HepG2 (cell line): ENCODE data around the gene HYAL1. TPM values are rescaled to one million over a fixed set of nuclear protein-coding genes. Genes with fewer than 3 reads are reported as not detected.

Experiments
- CBX1 ChIP-seq: IDR thresholded peaks from one replicate; pipeline ENCODE4 v1.6.1; 2016; ENCODE audit warnings: antibody characterized with exemption, low read depth
- CEBPB ChIP-seq: IDR thresholded peaks from 2 replicates; pipeline ENCODE4 v1.6.1; 2011; ENCODE audit warnings: low read depth, low read length, improper control_type of control experiment, borderline replicate concordance
- DR1 ChIP-seq: sonication (generic); formaldehyde crosslinking; IDR thresholded peaks from 2 replicates; pipeline ENCODE4 v1.8.0; 2021; ENCODE audit warnings: mild to moderate bottlenecking, missing genetic modification reagents, inconsistent platforms
- FOXO4 ChIP-seq: sonication (generic); formaldehyde crosslinking; conservative IDR thresholded peaks from 2 replicates; pipeline ENCODE4 v1.8.1; 2023; ENCODE audit warnings: missing genetic modification reagents
- KLF16 ChIP-seq, 2 experiments: sonication (generic) in 1 of 2; formaldehyde crosslinking in 1 of 2; IDR thresholded peaks; 2 replicates each; pipeline versions ENCODE4 v1.6.1 to v1.8.0; 2016 to 2023; ENCODE audit warnings: missing genetic modification reagents in 2 of 2, missing compliant biosample characterization in 1 of 2
- MIER2 ChIP-seq: IDR thresholded peaks from 2 replicates; pipeline ENCODE4 v1.6.1; 2016; ENCODE audit warnings: missing biosample characterization, missing genetic modification reagents
- MLX ChIP-seq: IDR thresholded peaks from 2 replicates; pipeline ENCODE4 v1.6.1; 2016
- PAXIP1 ChIP-seq: sonication (generic); formaldehyde crosslinking; conservative IDR thresholded peaks from 2 replicates; pipeline ENCODE4 v1.4.0; 2020; ENCODE audit warnings: mild to moderate bottlenecking, missing genetic modification reagents, moderate library complexity
- PBX3 ChIP-seq: sonication (generic); formaldehyde crosslinking; IDR thresholded peaks from 2 replicates; pipeline ENCODE4 v1.8.1; 2023; ENCODE audit warnings: missing genetic modification reagents, inconsistent platforms, borderline replicate concordance
- SIX1 ChIP-seq: sonication (generic); formaldehyde crosslinking; IDR thresholded peaks from 2 replicates; pipeline ENCODE4 v1.4.0; 2020; ENCODE audit warnings: missing genetic modification reagents, borderline replicate concordance
- STAT6 ChIP-seq: sonication (generic); formaldehyde crosslinking; IDR thresholded peaks from 2 replicates; pipeline ENCODE4 v1.4.0; 2020; ENCODE audit warnings: missing genetic modification reagents, mild to moderate bottlenecking, borderline replicate concordance
- TCF7L2 ChIP-seq: IDR thresholded peaks from 2 replicates; pipeline ENCODE4 v1.6.1; 2011; ENCODE audit warnings: mild to moderate bottlenecking, low read depth, low read length, moderate library complexity
- TFE3 ChIP-seq: IDR thresholded peaks from 2 replicates; pipeline ENCODE4 v1.6.1; 2016
- ZNF589 ChIP-seq: sonication (generic); formaldehyde crosslinking; conservative IDR thresholded peaks from 2 replicates; pipeline ENCODE4 v1.8.0; 2022; ENCODE audit warnings: mild to moderate bottlenecking, moderate library complexity, missing genetic modification reagents
- ZNF713 ChIP-seq: sonication (generic); formaldehyde crosslinking; IDR thresholded peaks from 2 replicates; pipeline ENCODE4 v1.4.0; 2020; ENCODE audit warnings: mild to moderate bottlenecking, missing genetic modification reagents
- ZSCAN20 ChIP-seq: sonication (generic); formaldehyde crosslinking; IDR thresholded peaks from 2 replicates; pipeline ENCODE4 v1.4.0; 2020; ENCODE audit warnings: missing genetic modification reagents, mild to moderate bottlenecking, borderline replicate concordance
- polyA plus RNA-seq, 8 experiments: library from polyadenylated mRNA; depleted of rRNA in 3 of 8; stranded (reverse) in 7 of 8; unstranded in 1 of 8; fragments of >200 nt; fragmentation: Illumina TruSeq in 4 of 8; extraction: Trizol in 4 of 8; gene quantifications; 2 replicates each; pipeline versions ENCODE4 v1.2.1 to v1.2.3, GENCODE V29; 2011 to 2016; ENCODE audit warnings: low read depth in 4 of 8, missing spikeins in 1 of 8, mixed read lengths in 1 of 8; ENCODE audit not compliant: insufficient read depth in 1 of 8
- total RNA-seq, 5 experiments: library from RNA; depleted of rRNA; stranded (reverse); fragments of >200 nt; fragmentation: Illumina TruSeq; extraction: Trizol; gene quantifications; 2 replicates each; pipeline ENCODE4 v1.2.3, GENCODE V29; 2016; ENCODE audit warnings: low read depth in 1 of 5

HYAL1 gene
- total and polyA plus RNA-seq, 2 of the 13 experiments (the other 11 are each of a cell fraction or from before 2014, with no cell fraction given) = 76.5 to 193 TPM

- no peak for TF ChIP-seq PBX3 (CRISPR knock-in tag)
- no peak for TF ChIP-seq MIER2
- TF ChIP-seq SIX1 = peak; percentile 48
- TF ChIP-seq ZNF713 (CRISPR knock-in tag) = peak; percentile 95; the same call in 1 of the 2 replicates
- no peak for TF ChIP-seq CBX1
- TF ChIP-seq ZNF589 = peak; percentile 65; the same call in 1 of the 2 replicates
- peak; percentile 81; the same call in 1 of the 2 replicates for TF ChIP-seq STAT6
- no peak for TF ChIP-seq CEBPB
- TF ChIP-seq MLX (CRISPR knock-in tag) = peak; percentile 22; the same call in 1 of the 2 replicates
- TF ChIP-seq TCF7L2 = no peak
- 0 out of 2 replicates have a peak, but pooled peaks have one; percentile 33 for TF ChIP-seq ZSCAN20 (CRISPR knock-in tag)
- TF ChIP-seq FOXO4 (CRISPR knock-in tag) = no peak
- TF ChIP-seq KLF16 (CRISPR knock-in tag; IDR thresholded peaks at IDR 0.05) = peak in 1 of 2 experiments; percentile 47; a peak in 2 of 4 replicates
- peak; percentile 67 for TF ChIP-seq DR1 (CRISPR knock-in tag)
- peak; percentile 59 for TF ChIP-seq PAXIP1
- no peak; the same call in none of the 2 replicates for TF ChIP-seq TFE3 (CRISPR knock-in tag)
Observed at GRCh38 chr3:50337175-50337861, 33.9 kb upstream of the HYAL1 start (continued).
